GM12878 (cell line): ENCODE measurements around the gene MYO1D. TPM values are rescaled to one million over a fixed set of nuclear protein-coding genes. Genes with fewer than 3 reads are reported as not detected.

Source experiments
- ATAC-seq: fragments of 200-7000 bp; cut with Tn5 transposase; 3 replicates; pipeline ENCODE4 v1.9.1; 2020; ENCODE audit warnings: mild to moderate bottlenecking, moderate library complexity
- BruUV-seq: library from RNA; stranded (reverse); fragments of 400-500 nt; replicated peaks from 2 replicates; lab custom pipeline; 2021; lab: Mats Ljungman, UMichigan
- CTCF ChIA-PET: fragments of 300-600 bp; sonication (Branson Sonifier 250); formaldehyde crosslinking; extraction: SDS; loops from one replicate; lab custom pipeline; 2021; ENCODE audit warnings: inconsistent platforms; lab: Yijun Ruan, JAX
- POLR2A ChIA-PET: fragments of 350-600 bp; formaldehyde crosslinking; extraction: SDS; loops from one replicate; lab custom pipeline; 2021; ENCODE audit warnings: inconsistent platforms; lab: Charles Lee
- RAD21 ChIA-PET: fragments of 300-600 bp; sonication (Branson Sonifier 250); formaldehyde crosslinking; loops from one replicate; lab custom pipeline; 2023; ENCODE audit warnings: antibody characterized with exemption; ENCODE audit not compliant: unreplicated experiment; lab: Charles Lee
- SMC1A ChIA-PET: fragments of 300-600 bp; sonication (Branson Sonifier 250); formaldehyde crosslinking; loops from one replicate; lab custom pipeline; 2023; ENCODE audit not compliant: unreplicated experiment, uncharacterized antibody; lab: Charles Lee
- DNase-seq: peaks from one replicate; pipeline ENCODE4 v3.0.0-alpha.2; 2011; ENCODE audit warnings: low read depth, low spot score
- FAIRE-seq: peaks from 3 replicates; lab custom pipeline; 2011; peaks lifted over from hg19 to GRCh38; lab: Jason Lieb, UNC
- H2AFZ ChIP-seq: 2 replicates; pipeline ENCODE4 v1.6.0; 2011; ENCODE audit warnings: low read depth, low read length, control low read depth; ENCODE audit not compliant: control insufficient read depth
- H3K27ac ChIP-seq: 2 replicates; pipeline ENCODE4 v1.5.1; 2011; ENCODE audit warnings: control low read depth; ENCODE audit not compliant: control insufficient read depth, insufficient read depth
- H3K27me3 ChIP-seq, 2 experiments: replicated peaks in 1 of 2; 2 replicates each; pipeline versions ENCODE4 v1.6.0 to v1.6.1; 2011; ENCODE audit warnings: low read length in 1 of 2; ENCODE audit not compliant: control insufficient read depth in 2 of 2, insufficient read depth in 2 of 2
- H3K36me3 ChIP-seq, 2 experiments: 2 replicates each; pipeline ENCODE4 v1.5.1; 2011; ENCODE audit warnings: low read length in 1 of 2; ENCODE audit not compliant: control insufficient read depth in 2 of 2, insufficient read depth in 2 of 2
- H3K4me1 ChIP-seq: 2 replicates; pipeline ENCODE4 v1.6.1; 2011; ENCODE audit warnings: mild to moderate bottlenecking, low read length, moderate library complexity, mixed read lengths; ENCODE audit not compliant: control insufficient read depth, insufficient read depth
- H3K4me2 ChIP-seq: 2 replicates; pipeline ENCODE4 v1.6.0; 2011; ENCODE audit warnings: control low read depth; ENCODE audit not compliant: control insufficient read depth, insufficient read depth
- H3K4me3 ChIP-seq: fragments of 200-600 bp; sonication (generic); 2 replicates; pipeline ENCODE4 v1.5.1; 2016
- H3K79me2 ChIP-seq: 2 replicates; pipeline ENCODE4 v1.6.0; 2011; ENCODE audit warnings: low read length; ENCODE audit not compliant: control insufficient read depth, insufficient read depth
- H3K9ac ChIP-seq: 2 replicates; pipeline ENCODE4 v1.8.0; 2011; ENCODE audit warnings: low read length, control low read depth, mixed read lengths; ENCODE audit not compliant: control insufficient read depth, insufficient read depth
- H3K9me3 ChIP-seq: replicated peaks from 3 replicates; pipeline ENCODE4 v1.5.1; 2011; ENCODE audit warnings: mild to moderate bottlenecking, low read length; ENCODE audit not compliant: control insufficient read depth, insufficient read depth
- H4K20me1 ChIP-seq: 2 replicates; pipeline ENCODE4 v1.6.0; 2011; ENCODE audit not compliant: control insufficient read depth, insufficient read depth
- BACH1 ChIP-seq: fragments of 450-650 bp; IDR thresholded peaks from 2 replicates; pipeline ENCODE4 v1.6.1; 2017; ENCODE audit warnings: mild to moderate bottlenecking, borderline replicate concordance
- BHLHE40 ChIP-seq, 2 experiments: fragments of 450-650 bp in 1 of 2; IDR thresholded peaks; 2 replicates each; pipeline ENCODE4 v1.6.1; 2011 to 2017; ENCODE audit warnings: low read depth in 2 of 2, borderline replicate concordance in 1 of 2, improper control_type of control experiment in 1 of 2, low read length in 1 of 2, mild to moderate bottlenecking in 1 of 2
- CHD2 ChIP-seq: IDR thresholded peaks from 2 replicates; pipeline ENCODE4 v1.6.1; 2011; ENCODE audit warnings: low read depth, low read length, improper control_type of control experiment, borderline replicate concordance
- CHD4 ChIP-seq: fragments of 200-600 bp; sonication (generic); IDR thresholded peaks from 2 replicates; pipeline ENCODE4 v1.6.1; 2016; ENCODE audit warnings: mild to moderate bottlenecking
- IKZF2 ChIP-seq, 2 experiments: fragments of 450-650 bp; IDR thresholded peaks; 2 replicates each; pipeline ENCODE4 v1.6.1; 2017; ENCODE audit warnings: mild to moderate bottlenecking in 2 of 2, moderate library complexity in 2 of 2
- MEF2B ChIP-seq: fragments of 450-650 bp; IDR thresholded peaks from 2 replicates; pipeline ENCODE4 v1.6.1; 2018; ENCODE audit warnings: mild to moderate bottlenecking, moderate library complexity; ENCODE audit not compliant: partially characterized antibody, poor library complexity, severe bottlenecking
- MXI1 ChIP-seq: fragments of 150-350 bp; IDR thresholded peaks from 2 replicates; pipeline ENCODE4 v1.6.1; 2011; ENCODE audit warnings: low read depth, mild to moderate bottlenecking, inconsistent platforms, low read length, improper control_type of control experiment
- PAX5 ChIP-seq: IDR thresholded peaks from 2 replicates; pipeline ENCODE4 v1.6.1; 2011; ENCODE audit warnings: low read depth, low read length, borderline replicate concordance
- SMAD5 ChIP-seq: IDR thresholded peaks from 2 replicates; pipeline ENCODE4 v1.6.1; 2016; ENCODE audit warnings: antibody characterized with exemption, low read depth
- TCF12 ChIP-seq: IDR thresholded peaks from 2 replicates; pipeline ENCODE4 v1.6.1; 2011; ENCODE audit warnings: low read depth, mild to moderate bottlenecking, low read length
- ZZZ3 ChIP-seq: IDR thresholded peaks from 2 replicates; pipeline ENCODE4 v1.6.1; 2011; ENCODE audit warnings: low read depth; ENCODE audit not compliant: control insufficient read depth, insufficient read length
- WGBS: methylation state at CpG from one replicate; pipeline ENCODE4 v1.1.6; 2016; ENCODE audit warnings: low lambda C conversion rate; ENCODE audit not compliant: insufficient replicate concordance, insufficient coverage; ENCODE audit errors: missing lambda C conversion rate; 5-methylcytosine and 5-hydroxymethylcytosine counted together
- in situ Hi-C: fragments of 300-500 bp; cut with MboI; formaldehyde crosslinking; loops from 9 replicates; pipeline ENCODE4 v1.14.3; 2018; ENCODE audit warnings: mixed read lengths
- intact Hi-C: fragments of 100-400 bp; cut with micrococcal nuclease; formaldehyde crosslinking; loops from one replicate; pipeline ENCODE4 v1.14.2; 2022; ENCODE audit not compliant: unreplicated experiment
- polyA plus RNA-seq, 11 experiments: library from polyadenylated mRNA; depleted of rRNA in 4 of 11; unstranded in 6 of 11; stranded (reverse) in 5 of 11; fragments of >200 nt; fragmentation: Nextera tagmentation in 4 of 11; fragmentation: Illumina TruSeq in 1 of 11; extraction: Ambion mirVana in 4 of 11; extraction: Trizol in 1 of 11; gene quantifications; 1 replicate in 1 of 11; 2 replicates in 10 of 11; pipeline versions ENCODE4 v1.2.1 to v1.2.3, GENCODE V29; 2011 to 2016; ENCODE audit warnings: inconsistent platforms in 2 of 11, missing spikeins in 2 of 11, low read depth in 1 of 11
- total RNA-seq, 4 experiments: library from RNA; depleted of rRNA in 3 of 4; stranded (reverse); fragments of >200 nt in 3 of 4; fragmentation: Illumina TruSeq in 1 of 4; extraction: Trizol in 1 of 4; gene quantifications; 2 replicates each; pipeline versions ENCODE4 v1.2.1 to v1.2.3, GENCODE V29; 2013 to 2021
- TF ChIP-seq, protein P1 (sequence below): fragments of 450-650 bp; IDR thresholded peaks from 2 replicates; pipeline ENCODE4 v1.6.1; 2016; ENCODE audit warnings: mild to moderate bottlenecking
- TF ChIP-seq, protein P2 (sequence below), 3 experiments: IDR thresholded peaks in 2 of 3; conservative IDR thresholded peaks in 1 of 3; 2 replicates each; pipeline ENCODE4 v1.5.1; 2011; ENCODE audit warnings: low read depth in 3 of 3, low read length in 3 of 3, mild to moderate bottlenecking in 3 of 3, control low read depth in 2 of 3, moderate library complexity in 2 of 3, inconsistent platforms in 1 of 3, mixed read lengths in 1 of 3; ENCODE audit not compliant: control insufficient read depth in 2 of 3, insufficient read depth in 1 of 3; ENCODE audit errors: extremely low read depth in 1 of 3
- TF ChIP-seq, protein P3 (sequence below): fragments of 450-650 bp; IDR thresholded peaks from 2 replicates; pipeline ENCODE4 v1.6.1; 2017; ENCODE audit warnings: mild to moderate bottlenecking, moderate library complexity
- TF ChIP-seq, protein P4 (sequence below): IDR thresholded peaks from 2 replicates; pipeline ENCODE4 v1.6.1; 2011; ENCODE audit warnings: low read depth, low read length, improper control_type of control experiment, borderline replicate concordance

MYO1D gene
- total and polyA plus RNA-seq, 10 of the 15 experiments (the other 5 are each of a cell fraction or from before 2014, with no cell fraction given) = 1.8 to 37.7 (median 25.4) TPM

DNA sequence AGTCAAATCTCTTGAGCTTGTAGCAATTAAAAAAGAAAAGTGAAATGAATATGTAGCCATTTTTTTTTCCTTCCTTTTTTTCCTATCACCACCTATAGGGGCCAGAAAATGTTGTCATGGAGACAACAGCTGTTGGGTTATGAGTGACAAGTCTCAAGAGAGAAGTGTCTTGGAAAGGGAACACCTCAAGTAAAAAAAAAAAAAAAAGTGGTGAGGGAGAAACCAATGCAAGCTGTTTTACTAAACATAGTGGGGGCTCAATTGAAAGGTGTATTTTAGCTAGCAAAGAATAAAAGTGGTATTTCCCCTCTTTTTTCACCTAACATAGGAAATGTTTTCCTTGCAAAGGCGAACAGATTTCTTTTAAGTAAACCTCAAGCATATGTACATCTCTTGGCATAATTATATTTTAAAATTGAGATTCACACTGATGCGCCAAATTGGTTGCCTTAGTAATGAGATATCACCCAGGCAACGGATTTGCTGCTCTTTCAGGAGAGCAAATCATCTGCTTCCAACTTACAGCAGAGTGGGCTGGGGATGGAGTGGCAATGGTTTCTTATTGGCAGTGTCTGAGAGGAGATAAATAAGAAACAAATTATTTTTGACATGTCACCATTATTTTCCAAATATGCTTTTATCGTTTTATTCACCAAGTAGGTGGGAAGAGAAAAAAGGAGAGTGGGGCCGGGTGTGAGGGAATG, 183.6 kb downstream of the MYO1D start:
- H3K27ac ChIP-seq = no peak overlapping the region
- H3K79me2 ChIP-seq = no peaks in the 10 kb centered on the region
- SMC1A ChIA-PET = interaction anchor here (0.6 to 0.9 kb wide), 2 partner anchors 10 to 188 kb away, joined by 3 read pairs; no protein-coding TSS in a partner anchor
- in situ Hi-C loops (no loop called here), intact Hi-C loops (no loop called here)
- no peaks in the 10 kb centered on the region for H4K20me1 ChIP-seq
- POLR2A ChIA-PET = no interaction called here
- no peak overlapping the region for H3K4me3 ChIP-seq
- no peaks in the 10 kb centered on the region for H3K4me1 ChIP-seq
- H3K36me3 ChIP-seq = no peaks in the 10 kb centered on the region
- no peak for FAIRE-seq
- no peaks in the 10 kb centered on the region for H3K27me3 ChIP-seq
- WGBS = 70% methylated on average over 5 of the region's 5 CpGs
- H3K4me2 ChIP-seq = no peak overlapping the region
- H2AFZ ChIP-seq = no peak overlapping the region
- CTCF ChIA-PET = interaction anchor here (0.6 to 2.0 kb wide), 3 partner anchors 17 to 231 kb away, joined by 3 to 6 read pairs (median 3); no protein-coding TSS in a partner anchor
- H3K9me3 ChIP-seq = no peaks in the 10 kb centered on the region
- RAD21 ChIA-PET = no interaction called here
- ATAC-seq = no peak
- no TSS peak for BruUV-seq
- DNase-seq = no peak
- no peak overlapping the region for H3K9ac ChIP-seq
- TF ChIP-seq, protein P1, sequence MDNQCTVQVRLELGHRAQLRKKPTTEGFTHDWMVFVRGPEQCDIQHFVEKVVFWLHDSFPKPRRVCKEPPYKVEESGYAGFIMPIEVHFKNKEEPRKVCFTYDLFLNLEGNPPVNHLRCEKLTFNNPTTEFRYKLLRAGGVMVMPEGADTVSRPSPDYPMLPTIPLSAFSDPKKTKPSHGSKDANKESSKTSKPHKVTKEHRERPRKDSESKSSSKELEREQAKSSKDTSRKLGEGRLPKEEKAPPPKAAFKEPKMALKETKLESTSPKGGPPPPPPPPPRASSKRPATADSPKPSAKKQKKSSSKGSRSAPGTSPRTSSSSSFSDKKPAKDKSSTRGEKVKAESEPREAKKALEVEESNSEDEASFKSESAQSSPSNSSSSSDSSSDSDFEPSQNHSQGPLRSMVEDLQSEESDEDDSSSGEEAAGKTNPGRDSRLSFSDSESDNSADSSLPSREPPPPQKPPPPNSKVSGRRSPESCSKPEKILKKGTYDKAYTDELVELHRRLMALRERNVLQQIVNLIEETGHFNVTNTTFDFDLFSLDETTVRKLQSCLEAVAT = no peak
- TF ChIP-seq CHD4 = no peak
- TF ChIP-seq, protein P2, sequence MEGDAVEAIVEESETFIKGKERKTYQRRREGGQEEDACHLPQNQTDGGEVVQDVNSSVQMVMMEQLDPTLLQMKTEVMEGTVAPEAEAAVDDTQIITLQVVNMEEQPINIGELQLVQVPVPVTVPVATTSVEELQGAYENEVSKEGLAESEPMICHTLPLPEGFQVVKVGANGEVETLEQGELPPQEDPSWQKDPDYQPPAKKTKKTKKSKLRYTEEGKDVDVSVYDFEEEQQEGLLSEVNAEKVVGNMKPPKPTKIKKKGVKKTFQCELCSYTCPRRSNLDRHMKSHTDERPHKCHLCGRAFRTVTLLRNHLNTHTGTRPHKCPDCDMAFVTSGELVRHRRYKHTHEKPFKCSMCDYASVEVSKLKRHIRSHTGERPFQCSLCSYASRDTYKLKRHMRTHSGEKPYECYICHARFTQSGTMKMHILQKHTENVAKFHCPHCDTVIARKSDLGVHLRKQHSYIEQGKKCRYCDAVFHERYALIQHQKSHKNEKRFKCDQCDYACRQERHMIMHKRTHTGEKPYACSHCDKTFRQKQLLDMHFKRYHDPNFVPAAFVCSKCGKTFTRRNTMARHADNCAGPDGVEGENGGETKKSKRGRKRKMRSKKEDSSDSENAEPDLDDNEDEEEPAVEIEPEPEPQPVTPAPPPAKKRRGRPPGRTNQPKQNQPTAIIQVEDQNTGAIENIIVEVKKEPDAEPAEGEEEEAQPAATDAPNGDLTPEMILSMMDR (IDR thresholded peaks at IDR 0.05 in 2 of 3, conservative IDR thresholded peaks at IDR 0.05 in 1 of 3; ENCODE audit: control insufficient read depth in 2 of 3, extremely low read depth in 1 of 3, insufficient read depth in 1 of 3, low read depth in 3 of 3, low read length in 3 of 3) = no peak
- no peak for TF ChIP-seq IKZF2 (IDR thresholded peaks at IDR 0.05)
- TF ChIP-seq, protein P3, sequence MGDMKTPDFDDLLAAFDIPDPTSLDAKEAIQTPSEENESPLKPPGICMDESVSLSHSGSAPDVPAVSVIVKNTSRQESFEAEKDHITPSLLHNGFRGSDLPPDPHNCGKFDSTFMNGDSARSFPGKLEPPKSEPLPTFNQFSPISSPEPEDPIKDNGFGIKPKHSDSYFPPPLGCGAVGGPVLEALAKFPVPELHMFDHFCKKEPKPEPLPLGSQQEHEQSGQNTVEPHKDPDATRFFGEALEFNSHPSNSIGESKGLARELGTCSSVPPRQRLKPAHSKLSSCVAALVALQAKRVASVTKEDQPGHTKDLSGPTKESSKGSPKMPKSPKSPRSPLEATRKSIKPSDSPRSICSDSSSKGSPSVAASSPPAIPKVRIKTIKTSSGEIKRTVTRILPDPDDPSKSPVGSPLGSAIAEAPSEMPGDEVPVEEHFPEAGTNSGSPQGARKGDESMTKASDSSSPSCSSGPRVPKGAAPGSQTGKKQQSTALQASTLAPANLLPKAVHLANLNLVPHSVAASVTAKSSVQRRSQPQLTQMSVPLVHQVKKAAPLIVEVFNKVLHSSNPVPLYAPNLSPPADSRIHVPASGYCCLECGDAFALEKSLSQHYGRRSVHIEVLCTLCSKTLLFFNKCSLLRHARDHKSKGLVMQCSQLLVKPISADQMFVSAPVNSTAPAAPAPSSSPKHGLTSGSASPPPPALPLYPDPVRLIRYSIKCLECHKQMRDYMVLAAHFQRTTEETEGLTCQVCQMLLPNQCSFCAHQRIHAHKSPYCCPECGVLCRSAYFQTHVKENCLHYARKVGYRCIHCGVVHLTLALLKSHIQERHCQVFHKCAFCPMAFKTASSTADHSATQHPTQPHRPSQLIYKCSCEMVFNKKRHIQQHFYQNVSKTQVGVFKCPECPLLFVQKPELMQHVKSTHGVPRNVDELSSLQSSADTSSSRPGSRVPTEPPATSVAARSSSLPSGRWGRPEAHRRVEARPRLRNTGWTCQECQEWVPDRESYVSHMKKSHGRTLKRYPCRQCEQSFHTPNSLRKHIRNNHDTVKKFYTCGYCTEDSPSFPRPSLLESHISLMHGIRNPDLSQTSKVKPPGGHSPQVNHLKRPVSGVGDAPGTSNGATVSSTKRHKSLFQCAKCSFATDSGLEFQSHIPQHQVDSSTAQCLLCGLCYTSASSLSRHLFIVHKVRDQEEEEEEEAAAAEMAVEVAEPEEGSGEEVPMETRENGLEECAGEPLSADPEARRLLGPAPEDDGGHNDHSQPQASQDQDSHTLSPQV = no peak
- no peak for TF ChIP-seq CHD2
- TF ChIP-seq MXI1 = no peak
- no peak for TF ChIP-seq PAX5
- TF ChIP-seq, protein P4, sequence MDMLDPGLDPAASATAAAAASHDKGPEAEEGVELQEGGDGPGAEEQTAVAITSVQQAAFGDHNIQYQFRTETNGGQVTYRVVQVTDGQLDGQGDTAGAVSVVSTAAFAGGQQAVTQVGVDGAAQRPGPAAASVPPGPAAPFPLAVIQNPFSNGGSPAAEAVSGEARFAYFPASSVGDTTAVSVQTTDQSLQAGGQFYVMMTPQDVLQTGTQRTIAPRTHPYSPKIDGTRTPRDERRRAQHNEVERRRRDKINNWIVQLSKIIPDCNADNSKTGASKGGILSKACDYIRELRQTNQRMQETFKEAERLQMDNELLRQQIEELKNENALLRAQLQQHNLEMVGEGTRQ = no peak
- no peak for TF ChIP-seq BACH1
- no peak for TF ChIP-seq TCF12
- no peak for TF ChIP-seq SMAD5
- TF ChIP-seq ZZZ3 = no peak
- no peak for TF ChIP-seq MEF2B
- TF ChIP-seq BHLHE40 (IDR thresholded peaks at IDR 0.05; ENCODE audit: borderline replicate concordance in 1 of 2, low read depth in 2 of 2, low read length in 1 of 2) = no peak
